ENCODE measurements around the gene FHAD1.

DNA sequence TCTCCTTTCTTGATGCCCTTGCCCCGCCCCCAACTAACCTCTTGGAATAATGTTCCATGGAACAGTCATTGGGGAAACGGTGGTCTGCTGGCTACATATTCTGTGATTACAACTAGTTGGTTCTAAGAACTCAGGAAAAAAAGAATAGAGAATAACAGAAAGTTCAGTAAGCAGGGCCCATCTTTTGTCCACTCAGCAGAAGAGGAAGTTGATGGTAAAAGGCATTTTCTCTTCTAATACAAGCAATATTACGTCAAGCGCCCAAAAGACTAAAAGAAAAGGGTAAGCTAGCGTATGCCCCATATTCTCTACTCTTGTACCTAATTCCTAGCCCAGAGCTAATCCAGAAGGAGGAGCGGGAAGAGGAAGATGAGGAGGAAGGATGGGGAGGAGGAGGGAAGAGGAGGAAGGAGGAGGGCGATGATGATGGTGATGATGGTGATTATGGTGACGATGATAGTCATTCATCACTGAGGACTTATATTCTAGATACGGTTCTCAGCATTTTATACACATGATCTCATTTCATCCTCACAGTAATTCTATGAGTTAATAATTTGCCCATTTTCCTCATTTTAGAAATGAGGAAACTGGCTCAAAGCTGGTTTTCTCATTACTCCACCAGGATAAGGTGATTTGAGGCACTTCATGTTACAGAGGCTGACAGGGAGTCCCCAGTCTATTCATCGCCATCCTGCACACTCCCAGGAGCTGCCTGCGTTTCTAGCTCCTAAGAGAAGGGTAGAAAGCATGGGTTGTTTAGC lies 86.1 kb downstream of the FHAD1 start:
- no peak for TF ChIP-seq EP300 (IDR thresholded peaks at IDR 0.05)
- TF ChIP-seq POLR2AphosphoS5 (IDR thresholded peaks at IDR 0.05): no peak
- TF ChIP-seq POLR2A (IDR thresholded peaks at IDR 0.05): no peak

Measured in upper lobe of left lung (tissue), 4 donors.